GM12878 (cell line): ENCODE data around the gene PHPT1. TPM values are rescaled to one million over a fixed set of nuclear protein-coding genes. Genes with fewer than 3 reads are reported as not detected.

ENCODE experiments used
- ATAC-seq: fragments of 200-7000 bp; cut with Tn5 transposase; 3 replicates; pipeline ENCODE4 v1.9.1; 2020; ENCODE audit warnings: mild to moderate bottlenecking, moderate library complexity
- BruUV-seq: library from RNA; stranded (reverse); fragments of 400-500 nt; replicated peaks from 2 replicates; lab custom pipeline; 2021; lab: Mats Ljungman, UMichigan
- CTCF ChIA-PET: fragments of 300-600 bp; sonication (Branson Sonifier 250); formaldehyde crosslinking; extraction: SDS; loops from one replicate; lab custom pipeline; 2021; ENCODE audit warnings: inconsistent platforms; lab: Yijun Ruan, JAX
- POLR2A ChIA-PET: fragments of 350-600 bp; formaldehyde crosslinking; extraction: SDS; loops from one replicate; lab custom pipeline; 2021; ENCODE audit warnings: inconsistent platforms; lab: Charles Lee
- RAD21 ChIA-PET: fragments of 300-600 bp; sonication (Branson Sonifier 250); formaldehyde crosslinking; loops from one replicate; lab custom pipeline; 2023; ENCODE audit warnings: antibody characterized with exemption; ENCODE audit not compliant: unreplicated experiment; lab: Charles Lee
- SMC1A ChIA-PET: fragments of 300-600 bp; sonication (Branson Sonifier 250); formaldehyde crosslinking; loops from one replicate; lab custom pipeline; 2023; ENCODE audit not compliant: unreplicated experiment, uncharacterized antibody; lab: Charles Lee
- DNase-seq: peaks from one replicate; pipeline ENCODE4 v3.0.0-alpha.2; 2011; ENCODE audit warnings: low read depth, low spot score
- FAIRE-seq: peaks from 3 replicates; lab custom pipeline; 2011; peaks lifted over from hg19 to GRCh38; lab: Jason Lieb, UNC
- H2AFZ ChIP-seq: 2 replicates; pipeline ENCODE4 v1.6.0; 2011; ENCODE audit warnings: low read depth, low read length, control low read depth; ENCODE audit not compliant: control insufficient read depth
- H3K27ac ChIP-seq: 2 replicates; pipeline ENCODE4 v1.5.1; 2011; ENCODE audit warnings: control low read depth; ENCODE audit not compliant: control insufficient read depth, insufficient read depth
- H3K27me3 ChIP-seq, 2 experiments: replicated peaks in 1 of 2; 2 replicates each; pipeline versions ENCODE4 v1.6.0 to v1.6.1; 2011; ENCODE audit warnings: low read length in 1 of 2; ENCODE audit not compliant: control insufficient read depth in 2 of 2, insufficient read depth in 2 of 2
- H3K36me3 ChIP-seq, 2 experiments: 2 replicates each; pipeline ENCODE4 v1.5.1; 2011; ENCODE audit warnings: low read length in 1 of 2; ENCODE audit not compliant: control insufficient read depth in 2 of 2, insufficient read depth in 2 of 2
- H3K4me1 ChIP-seq: 2 replicates; pipeline ENCODE4 v1.6.1; 2011; ENCODE audit warnings: mild to moderate bottlenecking, low read length, moderate library complexity, mixed read lengths; ENCODE audit not compliant: control insufficient read depth, insufficient read depth
- H3K4me2 ChIP-seq: 2 replicates; pipeline ENCODE4 v1.6.0; 2011; ENCODE audit warnings: control low read depth; ENCODE audit not compliant: control insufficient read depth, insufficient read depth
- H3K4me3 ChIP-seq: fragments of 200-600 bp; sonication (generic); 2 replicates; pipeline ENCODE4 v1.5.1; 2016
- H3K79me2 ChIP-seq: 2 replicates; pipeline ENCODE4 v1.6.0; 2011; ENCODE audit warnings: low read length; ENCODE audit not compliant: control insufficient read depth, insufficient read depth
- H3K9ac ChIP-seq: 2 replicates; pipeline ENCODE4 v1.8.0; 2011; ENCODE audit warnings: low read length, control low read depth, mixed read lengths; ENCODE audit not compliant: control insufficient read depth, insufficient read depth
- H3K9me3 ChIP-seq: replicated peaks from 3 replicates; pipeline ENCODE4 v1.5.1; 2011; ENCODE audit warnings: mild to moderate bottlenecking, low read length; ENCODE audit not compliant: control insufficient read depth, insufficient read depth
- H4K20me1 ChIP-seq: 2 replicates; pipeline ENCODE4 v1.6.0; 2011; ENCODE audit not compliant: control insufficient read depth, insufficient read depth
- BCL11A ChIP-seq: IDR thresholded peaks from 2 replicates; pipeline ENCODE4 v1.6.1; 2011; ENCODE audit warnings: low read depth, low read length
- CBX5 ChIP-seq: sonication (generic); IDR thresholded peaks from 2 replicates; pipeline ENCODE4 v1.6.1; 2016; ENCODE audit warnings: low read depth, moderate library complexity, mild to moderate bottlenecking, inconsistent platforms
- IKZF1 ChIP-seq: fragments of 450-650 bp; conservative IDR thresholded peaks from 2 replicates; pipeline ENCODE4 v1.6.1; 2017; ENCODE audit warnings: antibody characterized with exemption, mild to moderate bottlenecking
- KDM1A ChIP-seq: fragments of 200-600 bp; sonication (generic); IDR thresholded peaks from 2 replicates; pipeline ENCODE4 v1.6.1; 2016; ENCODE audit warnings: borderline replicate concordance
- MEF2B ChIP-seq: fragments of 450-650 bp; IDR thresholded peaks from 2 replicates; pipeline ENCODE4 v1.6.1; 2018; ENCODE audit warnings: mild to moderate bottlenecking, moderate library complexity; ENCODE audit not compliant: partially characterized antibody, poor library complexity, severe bottlenecking
- PAX5 ChIP-seq: IDR thresholded peaks from 2 replicates; pipeline ENCODE4 v1.6.1; 2011; ENCODE audit warnings: low read depth, low read length, borderline replicate concordance
- PBX3 ChIP-seq: IDR thresholded peaks from 2 replicates; pipeline ENCODE4 v1.6.1; 2011; ENCODE audit warnings: mild to moderate bottlenecking, low read depth, low read length, moderate library complexity; ENCODE audit not compliant: insufficient replicate concordance
- PKNOX1 ChIP-seq: fragments of 450-650 bp; IDR thresholded peaks from 2 replicates; pipeline ENCODE4 v1.6.1; 2016; ENCODE audit warnings: mild to moderate bottlenecking
- POLR2A ChIP-seq: IDR thresholded peaks from 2 replicates; pipeline ENCODE4 v1.6.1; 2011; ENCODE audit warnings: low read depth, mild to moderate bottlenecking, low read length
- POLR2AphosphoS5 ChIP-seq: IDR thresholded peaks from 2 replicates; pipeline ENCODE4 v1.6.1; 2011; ENCODE audit warnings: mild to moderate bottlenecking, low read length, inconsistent platforms
- RAD21 ChIP-seq: IDR thresholded peaks from 2 replicates; pipeline ENCODE4 v1.6.1; 2011; ENCODE audit warnings: mild to moderate bottlenecking, low read depth, low read length, moderate library complexity; ENCODE audit not compliant: insufficient read depth
- REST ChIP-seq: IDR thresholded peaks from 2 replicates; pipeline ENCODE4 v1.6.1; 2012; ENCODE audit warnings: mild to moderate bottlenecking, low read depth, low read length
- SMAD1 ChIP-seq: fragments of 450-650 bp; IDR thresholded peaks from 2 replicates; pipeline ENCODE4 v1.6.1; 2018; ENCODE audit warnings: mild to moderate bottlenecking, low read depth; ENCODE audit not compliant: partially characterized antibody
- TARDBP ChIP-seq: IDR thresholded peaks from 2 replicates; pipeline ENCODE4 v1.6.1; 2016; ENCODE audit warnings: borderline replicate concordance
- TCF12 ChIP-seq: IDR thresholded peaks from 2 replicates; pipeline ENCODE4 v1.6.1; 2011; ENCODE audit warnings: low read depth, mild to moderate bottlenecking, low read length
- USF2 ChIP-seq: IDR thresholded peaks from 2 replicates; pipeline ENCODE4 v1.6.1; 2011; ENCODE audit warnings: low read depth, low read length, improper control_type of control experiment, borderline replicate concordance
- ZNF24 ChIP-seq: fragments of 450-650 bp; IDR thresholded peaks from 2 replicates; pipeline ENCODE4 v1.6.1; 2017; ENCODE audit warnings: antibody characterized with exemption, mild to moderate bottlenecking
- WGBS: methylation state at CpG from one replicate; pipeline ENCODE4 v1.1.6; 2016; ENCODE audit warnings: low lambda C conversion rate; ENCODE audit not compliant: insufficient replicate concordance, insufficient coverage; ENCODE audit errors: missing lambda C conversion rate; 5-methylcytosine and 5-hydroxymethylcytosine counted together
- in situ Hi-C: fragments of 300-500 bp; cut with MboI; formaldehyde crosslinking; loops from 9 replicates; pipeline ENCODE4 v1.14.3; 2018; ENCODE audit warnings: mixed read lengths
- intact Hi-C: fragments of 100-400 bp; cut with micrococcal nuclease; formaldehyde crosslinking; loops from one replicate; pipeline ENCODE4 v1.14.2; 2022; ENCODE audit not compliant: unreplicated experiment
- polyA plus RNA-seq, 11 experiments: library from polyadenylated mRNA; depleted of rRNA in 4 of 11; unstranded in 6 of 11; stranded (reverse) in 5 of 11; fragments of >200 nt; fragmentation: Nextera tagmentation in 4 of 11; fragmentation: Illumina TruSeq in 1 of 11; extraction: Ambion mirVana in 4 of 11; extraction: Trizol in 1 of 11; gene quantifications; 1 replicate in 1 of 11; 2 replicates in 10 of 11; pipeline versions ENCODE4 v1.2.1 to v1.2.3, GENCODE V29; 2011 to 2016; ENCODE audit warnings: inconsistent platforms in 2 of 11, missing spikeins in 2 of 11, low read depth in 1 of 11
- total RNA-seq, 4 experiments: library from RNA; depleted of rRNA in 3 of 4; stranded (reverse); fragments of >200 nt in 3 of 4; fragmentation: Illumina TruSeq in 1 of 4; extraction: Trizol in 1 of 4; gene quantifications; 2 replicates each; pipeline versions ENCODE4 v1.2.1 to v1.2.3, GENCODE V29; 2013 to 2021

Gene PHPT1
- total and polyA plus RNA-seq, 10 of the 15 experiments (the other 5 are each of a cell fraction or from before 2014, with no cell fraction given) = 56.2 to 323 (median 140) TPM

- DNase-seq = no peak
- Histone ChIP-seq H2AFZ (no peak overlapping the region), H3K79me2 (no peaks in the 10 kb centered on the region), H3K27me3 (no peaks in the 10 kb centered on the region)
- 96% methylated on average over 9 of the region's 9 CpGs for WGBS
- TF ChIP-seq PBX3 (no peak), POLR2A (no peak), BCL11A (no peak), POLR2AphosphoS5 (no peak), PKNOX1 (no peak), SMAD1 (no peak), RAD21 (no peak), USF2 (no peak), TCF12 (no peak), REST (no peak), TARDBP (no peak), CBX5 (no peak), IKZF1 (no peak), PAX5 (no peak), ZNF24 (no peak), KDM1A (no peak), MEF2B (no peak)
- TF ChIP-seq, all 136 proteins: peak for 0
- no peak overlapping the region for H3K9ac ChIP-seq
- peaks cover 3 to 12% of the 10 kb centered on the region in 2 experiments; a peak in 3 of 4 replicates for H3K36me3 ChIP-seq
- POLR2A ChIA-PET = no interaction called here
- RAD21 ChIA-PET = no interaction called here
- H3K4me3 ChIP-seq = no peak overlapping the region
- ATAC-seq = no peak
- H3K9me3 ChIP-seq = no peaks in the 10 kb centered on the region
- FAIRE-seq = no peak
- H3K4me2 ChIP-seq = no peak overlapping the region
- no peaks in the 10 kb centered on the region for H3K4me1 ChIP-seq
- no TSS peak for BruUV-seq
- H4K20me1 ChIP-seq = no peaks in the 10 kb centered on the region
- in situ Hi-C loops (no loop called here), intact Hi-C loops (no loop called here)
- SMC1A ChIA-PET = no interaction called here
- CTCF ChIA-PET = interaction anchor here (1.5 kb wide), 1 partner anchor 10 kb away, joined by 4 read pairs; the partner anchor contains the start of gene AJM1
- H3K27ac ChIP-seq = no peak overlapping the region
Measured at GRCh38 chr9:136832581-136832980, 16.6 kb upstream of the PHPT1 start.
